GM20431 (cell line): ENCODE measurements around the gene BCDIN3D.
"Not testable (repeated sequence)": the region's sequence is repeated elsewhere in the genome, so short reads cannot be mapped to it uniquely, and the experiment has no call there.

Experiments used
- in situ Hi-C: fragments of 300-500 bp; cut with MseI, MboI; formaldehyde crosslinking; loops from one replicate; pipeline ENCODE4 v1.15.0; 2020; ENCODE audit warnings: low sequenced_read_pairs; ENCODE audit not compliant: unreplicated experiment

BCDIN3D gene

DNA sequence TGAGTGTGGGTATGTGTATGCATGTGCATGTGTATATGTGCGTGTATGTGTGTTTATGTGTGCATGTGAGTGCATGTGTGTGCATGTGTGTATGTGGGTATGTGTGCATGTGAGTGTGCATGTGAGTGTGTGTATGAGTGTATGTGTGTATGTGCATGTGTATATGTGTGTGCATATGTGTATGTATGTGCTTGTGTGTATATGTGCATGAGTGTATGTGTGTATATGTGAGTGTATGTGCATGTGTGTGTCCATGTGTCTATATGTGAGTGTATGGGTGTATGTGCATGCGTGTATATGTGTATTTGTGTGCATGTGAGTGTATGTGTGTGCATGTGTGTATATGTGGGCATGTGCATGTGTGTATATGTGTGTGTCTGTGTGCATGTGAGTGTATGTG is 35.1 kb upstream of the BCDIN3D start:
- in situ Hi-C loops = no loop called here

DNA sequence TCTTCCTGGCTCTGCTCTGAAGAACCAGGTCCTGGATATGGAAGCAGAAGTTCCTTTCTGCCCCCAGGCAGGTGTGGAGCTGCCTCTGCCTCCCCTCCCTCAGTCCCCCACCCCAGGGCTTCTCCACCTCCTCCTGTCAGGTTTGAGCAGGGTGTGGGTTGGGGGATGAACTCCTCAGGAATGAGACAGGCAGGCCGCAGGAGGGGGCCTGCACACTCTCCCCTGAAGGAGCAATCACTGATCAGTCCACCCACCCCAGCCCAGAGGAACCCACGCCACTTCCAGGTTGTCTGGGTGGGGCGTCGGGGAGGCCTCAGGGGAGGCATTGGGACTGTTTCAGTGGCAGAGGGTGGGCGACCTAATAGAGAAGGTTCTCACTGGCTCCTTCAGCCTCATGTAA is 34.2 kb upstream of the BCDIN3D start:
- in situ Hi-C loops = no loop called here

DNA sequence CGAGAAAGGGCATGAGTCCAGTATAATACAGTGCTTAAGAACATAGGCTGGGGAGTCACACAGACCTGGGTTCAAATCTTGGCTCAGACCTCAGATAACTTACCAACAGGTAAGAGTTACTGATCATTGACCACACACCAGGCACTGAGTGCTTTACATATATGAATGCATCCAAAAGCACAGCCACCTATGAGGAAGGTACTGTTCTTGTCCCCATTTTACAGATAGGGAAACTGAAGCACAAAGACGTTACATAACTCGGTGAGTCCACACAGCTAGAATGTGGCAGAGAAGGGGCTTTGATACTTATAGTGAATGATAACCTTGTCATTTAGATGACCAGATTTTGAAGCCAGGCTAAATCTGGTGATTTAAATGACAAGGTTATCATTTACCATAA is 33.2 kb upstream of the BCDIN3D start:
- in situ Hi-C loops = no loop called here

DNA sequence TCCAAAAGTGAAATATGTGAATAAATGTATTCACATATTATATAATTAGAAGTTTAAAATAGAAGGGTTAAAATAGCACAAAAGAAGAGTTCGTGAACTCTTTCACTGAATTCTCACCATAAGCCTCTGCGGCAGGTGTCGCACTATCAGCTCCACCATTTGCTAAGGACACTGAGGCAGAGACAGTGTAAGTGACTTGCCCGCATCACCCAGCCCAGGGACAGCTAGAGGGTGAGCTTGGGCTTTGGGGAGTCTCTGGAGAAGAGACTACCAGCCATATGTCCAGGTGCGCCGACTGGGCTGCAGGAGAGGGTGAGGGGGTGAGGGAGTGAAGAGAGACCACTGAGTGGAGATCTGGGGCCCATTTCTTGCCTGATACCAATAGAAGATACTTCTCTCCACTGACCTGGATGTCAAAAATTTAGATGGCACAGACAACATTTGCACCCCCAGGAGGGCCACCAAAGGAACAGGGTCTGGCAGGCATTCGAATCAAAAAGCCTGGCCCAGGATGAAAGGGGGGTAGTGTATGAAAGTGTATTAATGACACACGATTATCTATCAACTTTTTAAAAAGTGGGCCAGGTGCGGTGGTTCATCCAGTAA is 32.3 kb upstream of the BCDIN3D start:
- in situ Hi-C loops = no loop called here

DNA sequence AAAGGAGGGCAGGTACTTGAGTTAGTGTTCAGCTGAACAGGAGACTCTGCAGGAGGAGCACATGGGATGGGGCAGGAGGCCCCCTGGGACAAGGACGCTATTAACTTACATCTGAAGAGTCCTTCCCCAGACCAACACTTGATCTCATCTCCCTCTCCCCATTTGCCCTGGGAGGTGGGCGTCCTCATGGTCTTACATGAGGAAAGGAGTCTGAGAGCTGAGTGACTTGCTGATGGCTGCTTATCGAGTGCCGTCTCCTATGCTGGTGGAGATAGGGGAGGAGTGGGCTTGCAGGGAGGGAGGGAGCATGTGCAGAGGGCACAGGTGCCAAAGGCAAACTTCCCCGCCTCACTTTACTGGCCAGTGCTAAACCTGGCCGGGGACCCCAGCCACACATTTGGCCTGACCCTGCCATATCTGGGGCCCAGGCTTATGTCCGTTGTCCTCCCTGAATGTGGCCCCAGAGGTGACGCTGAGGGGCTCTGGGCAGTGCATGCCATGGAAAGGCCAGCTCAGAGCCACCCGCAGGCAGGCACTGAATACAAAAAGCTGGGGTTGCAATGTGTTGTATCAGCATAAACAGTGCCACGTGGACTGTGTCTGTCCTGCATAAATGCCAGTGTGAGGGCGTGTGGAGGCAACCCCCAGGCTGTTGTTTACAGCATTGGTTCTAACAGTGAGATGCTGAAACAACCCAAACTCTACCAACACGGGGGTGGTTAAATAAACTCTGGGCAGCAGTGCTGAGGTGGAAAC is 31.4 kb upstream of the BCDIN3D start:
- in situ Hi-C loops = no loop called here

DNA sequence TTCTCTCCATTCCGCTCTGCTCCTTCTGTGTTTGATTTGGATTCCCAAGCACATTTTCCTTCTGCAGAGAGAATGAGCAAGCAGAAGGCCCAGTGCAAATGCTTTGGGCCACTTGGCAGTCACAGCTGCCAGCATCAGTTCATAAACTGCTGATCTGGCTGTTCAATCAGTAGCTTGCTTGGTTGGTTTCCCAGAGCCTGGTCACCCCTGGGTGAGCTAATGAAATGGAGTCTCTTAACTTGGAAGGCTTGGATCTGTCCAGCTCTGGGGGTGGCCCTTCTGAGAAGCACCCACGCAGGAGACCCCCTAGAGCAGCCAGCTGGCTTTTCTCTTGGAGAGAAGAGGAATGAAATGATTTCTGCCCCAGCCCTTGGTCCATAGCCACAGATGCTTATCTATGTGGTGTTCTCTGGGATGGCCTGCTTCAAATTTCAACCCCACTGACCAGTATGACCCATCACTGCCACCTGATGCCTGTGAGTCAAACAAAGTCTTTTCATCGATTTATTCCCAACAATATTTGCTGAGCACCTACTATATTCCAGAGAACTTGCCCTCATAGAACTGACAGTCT is 30.5 kb upstream of the BCDIN3D start:
- in situ Hi-C loops = no loop called here

DNA sequence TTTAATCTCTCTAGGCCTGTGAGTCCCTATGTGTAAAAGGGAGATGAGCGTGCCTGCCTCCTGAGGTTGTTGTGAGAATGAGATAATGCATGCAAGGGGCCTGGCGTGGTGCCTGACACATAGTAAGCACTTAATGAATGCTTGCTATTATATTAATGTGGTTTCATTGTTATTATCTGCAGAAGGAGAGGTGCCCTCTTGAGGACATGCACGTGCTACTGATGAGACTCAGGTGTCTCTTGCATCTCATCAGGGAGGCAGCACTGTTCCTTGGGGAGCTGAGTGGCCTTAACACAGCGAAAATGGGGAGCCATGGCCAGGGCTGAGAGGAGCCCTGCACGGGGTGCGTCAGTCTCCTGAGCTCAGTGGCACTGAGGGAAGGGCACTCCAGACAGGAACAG is 29.9 kb upstream of the BCDIN3D start:
- in situ Hi-C loops = no loop called here

DNA sequence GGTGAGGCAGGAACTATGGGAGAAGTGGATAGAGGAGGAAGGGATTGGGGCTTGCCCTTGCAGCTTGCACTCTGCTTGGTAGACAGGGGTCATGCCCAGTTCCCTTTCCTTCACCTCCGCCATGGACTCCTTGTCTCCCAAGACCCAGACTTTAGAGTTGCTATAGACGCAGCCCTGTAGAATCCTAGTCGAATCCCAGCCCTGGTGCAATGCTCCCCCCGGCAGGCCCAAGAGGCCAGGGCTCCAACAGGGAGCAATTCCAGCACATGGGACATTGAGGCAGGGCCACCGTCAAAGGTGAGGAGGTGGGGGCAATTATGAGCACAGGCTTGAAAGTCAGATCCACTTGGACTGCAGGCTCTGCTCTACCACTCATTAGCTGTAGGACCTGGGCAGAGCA is 29.5 kb upstream of the BCDIN3D start:
- in situ Hi-C loops = no loop called here

DNA sequence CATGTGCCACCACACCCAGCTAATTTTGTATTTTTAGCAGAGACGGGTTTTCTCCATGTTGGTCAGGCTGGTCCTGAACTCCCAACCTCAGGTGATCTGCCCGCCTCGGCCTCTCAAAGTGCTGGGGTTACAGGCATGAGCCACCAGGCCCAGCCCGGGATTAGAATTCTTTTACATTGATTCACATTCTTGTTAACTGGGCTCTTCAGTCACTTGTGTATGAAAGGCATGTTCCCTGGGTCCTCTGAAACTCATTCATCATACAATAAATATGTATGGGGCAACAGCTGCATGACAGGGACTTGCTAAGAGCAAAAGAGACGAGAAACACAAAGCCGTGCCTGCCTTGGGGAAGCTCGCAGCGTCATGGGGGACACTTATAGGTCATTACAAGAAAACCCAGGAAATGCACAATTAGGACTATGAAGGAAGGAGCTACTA is 28.9 kb upstream of the BCDIN3D start:
- in situ Hi-C loops = not testable (repeated sequence)

DNA sequence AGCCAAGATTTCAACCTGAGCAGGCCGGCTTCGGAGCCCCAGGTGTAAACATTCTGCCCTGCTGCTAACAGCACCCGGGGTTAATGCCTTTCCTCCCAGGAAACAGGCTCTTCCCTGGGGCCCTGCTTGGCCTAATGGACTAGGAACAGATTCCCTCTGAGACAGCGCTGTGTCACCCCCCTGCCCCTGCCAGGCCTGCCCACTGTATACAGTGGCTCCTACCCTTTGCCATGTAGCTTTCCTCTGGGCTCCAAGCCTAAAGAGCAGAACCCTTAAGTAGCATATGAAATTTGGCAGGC is 28.3 kb upstream of the BCDIN3D start:
- in situ Hi-C loops = no loop called here

DNA sequence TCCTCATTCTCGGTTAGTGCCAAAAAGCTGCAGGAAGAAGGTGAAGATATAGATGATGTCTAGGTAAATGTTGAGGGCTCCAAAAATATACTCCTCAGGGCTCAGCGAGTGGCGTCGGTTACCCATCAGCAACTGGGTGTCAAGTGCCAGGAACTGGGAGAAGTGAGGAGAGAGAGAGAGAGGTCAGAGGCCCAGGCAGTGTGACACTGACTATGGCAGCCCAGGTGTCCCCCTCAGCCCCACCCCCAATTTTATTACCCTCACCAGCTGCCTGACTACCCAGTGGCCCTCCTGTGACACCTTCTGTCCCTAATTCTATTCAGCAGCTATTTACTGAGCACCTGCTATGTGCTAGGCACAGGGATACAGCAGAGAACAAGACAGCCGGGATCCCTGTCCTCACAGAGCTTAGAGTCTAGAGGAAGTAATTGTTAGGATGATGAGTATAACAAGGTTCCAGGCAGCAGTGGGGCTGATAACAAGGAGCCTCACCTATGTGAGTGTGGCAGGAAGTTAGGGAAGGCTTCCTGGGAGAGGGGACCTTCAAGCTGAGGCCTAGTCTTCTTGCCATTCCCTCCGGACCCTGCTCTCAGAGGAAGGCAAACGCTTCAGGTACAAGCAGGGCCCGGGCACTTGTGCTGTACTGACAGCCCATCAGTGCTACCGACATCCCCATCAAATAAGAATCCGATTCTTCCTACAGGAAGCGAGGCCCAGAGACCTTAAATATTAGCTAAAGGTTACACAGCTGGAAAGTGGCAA is 27.8 kb upstream of the BCDIN3D start:
- in situ Hi-C loops = no loop called here

DNA sequence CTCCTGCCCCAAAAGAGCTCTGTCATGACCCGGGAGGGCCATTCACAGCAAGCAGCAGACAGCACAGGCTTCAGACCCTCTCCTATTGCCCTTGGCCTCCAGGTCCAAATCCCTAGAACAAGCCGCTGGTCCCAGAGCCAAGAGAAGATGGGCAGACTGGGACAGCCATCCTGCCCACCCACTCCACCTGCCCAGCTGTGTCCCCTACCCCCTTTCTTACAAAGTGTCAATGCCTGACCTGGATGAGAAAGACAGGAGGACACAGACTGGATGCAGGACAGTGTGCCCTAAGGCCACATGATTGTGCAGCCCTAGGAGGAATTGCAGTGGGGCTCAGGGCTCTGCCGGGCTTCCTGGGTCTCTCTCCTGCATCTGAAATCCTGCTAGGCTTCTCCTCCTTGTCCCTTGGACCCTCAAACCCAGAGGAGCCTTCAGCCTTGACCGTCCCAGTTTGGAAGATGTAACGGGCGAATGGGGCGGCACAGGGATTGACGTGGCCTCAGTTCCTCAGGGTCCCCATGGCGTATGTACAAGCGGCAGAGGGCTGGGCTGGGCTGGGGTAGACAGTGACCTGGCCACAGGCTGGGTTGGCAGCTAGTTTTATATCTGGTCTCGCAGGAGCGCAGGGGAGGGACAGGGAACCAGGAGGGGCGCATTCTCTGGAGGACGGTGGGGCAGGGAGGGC is 27.1 kb upstream of the BCDIN3D start:
- in situ Hi-C loops = no loop called here

DNA sequence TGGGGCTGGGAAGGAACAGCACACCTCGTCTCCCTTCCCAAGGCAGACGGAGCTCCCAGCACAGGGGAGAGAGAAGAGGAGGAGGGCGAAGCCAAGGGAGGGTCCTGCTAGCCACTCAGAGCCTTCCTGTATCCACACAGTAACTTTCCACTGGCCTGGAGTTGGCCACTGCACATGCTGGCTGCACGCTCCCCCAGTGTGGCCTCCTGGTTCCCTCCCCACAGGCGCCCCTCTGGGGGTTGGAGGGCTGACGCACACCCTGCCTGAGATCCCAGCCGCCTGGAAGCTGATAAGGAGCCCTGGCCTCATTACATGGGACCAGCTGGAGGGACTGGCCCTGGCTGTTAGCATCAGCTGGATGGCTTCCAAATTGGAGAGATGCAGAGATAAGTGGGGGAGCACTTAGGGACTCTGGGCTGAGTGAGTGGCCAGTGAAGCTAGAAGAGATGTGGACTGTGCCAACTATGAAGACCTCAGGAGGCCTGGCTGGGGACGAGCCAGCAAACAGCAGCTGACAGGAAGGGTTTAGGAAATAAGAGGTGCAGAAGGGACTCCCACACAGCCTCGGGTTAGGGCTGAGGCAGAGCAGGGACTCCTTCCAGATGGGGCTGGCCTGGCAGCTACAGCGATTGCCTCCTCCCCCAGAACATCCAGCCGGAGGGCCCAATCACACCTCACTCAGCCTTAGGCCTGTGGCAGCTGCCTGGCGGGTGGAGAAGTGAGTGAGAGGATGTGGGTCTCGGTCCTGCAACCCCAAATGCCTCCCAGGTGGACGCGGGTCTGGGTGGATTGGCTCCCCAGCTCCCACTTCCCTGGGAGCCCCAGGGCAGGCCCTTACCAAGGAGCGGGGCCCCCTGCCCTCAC is 26.3 kb upstream of the BCDIN3D start:
- in situ Hi-C loops = no loop called here

DNA sequence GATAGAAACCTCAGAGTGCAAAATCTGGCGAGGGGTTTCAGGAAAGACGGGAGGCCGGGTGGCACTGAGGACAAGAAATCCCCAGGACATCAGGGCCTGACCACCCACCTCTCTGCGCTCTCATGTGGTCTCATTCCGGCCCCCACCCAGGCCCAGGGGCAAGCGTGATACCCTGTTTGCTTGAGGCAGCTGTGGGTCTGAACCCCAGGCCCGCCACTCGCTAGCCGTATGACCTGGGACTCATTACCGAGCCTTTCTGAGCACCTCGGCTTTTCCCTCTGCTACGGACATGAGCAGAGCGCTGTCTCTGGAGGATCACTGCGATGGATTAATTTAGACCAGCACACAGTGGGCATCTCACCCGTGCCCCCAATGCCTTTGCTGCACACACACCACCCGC is 25.5 kb upstream of the BCDIN3D start:
- in situ Hi-C loops = no loop called here

DNA sequence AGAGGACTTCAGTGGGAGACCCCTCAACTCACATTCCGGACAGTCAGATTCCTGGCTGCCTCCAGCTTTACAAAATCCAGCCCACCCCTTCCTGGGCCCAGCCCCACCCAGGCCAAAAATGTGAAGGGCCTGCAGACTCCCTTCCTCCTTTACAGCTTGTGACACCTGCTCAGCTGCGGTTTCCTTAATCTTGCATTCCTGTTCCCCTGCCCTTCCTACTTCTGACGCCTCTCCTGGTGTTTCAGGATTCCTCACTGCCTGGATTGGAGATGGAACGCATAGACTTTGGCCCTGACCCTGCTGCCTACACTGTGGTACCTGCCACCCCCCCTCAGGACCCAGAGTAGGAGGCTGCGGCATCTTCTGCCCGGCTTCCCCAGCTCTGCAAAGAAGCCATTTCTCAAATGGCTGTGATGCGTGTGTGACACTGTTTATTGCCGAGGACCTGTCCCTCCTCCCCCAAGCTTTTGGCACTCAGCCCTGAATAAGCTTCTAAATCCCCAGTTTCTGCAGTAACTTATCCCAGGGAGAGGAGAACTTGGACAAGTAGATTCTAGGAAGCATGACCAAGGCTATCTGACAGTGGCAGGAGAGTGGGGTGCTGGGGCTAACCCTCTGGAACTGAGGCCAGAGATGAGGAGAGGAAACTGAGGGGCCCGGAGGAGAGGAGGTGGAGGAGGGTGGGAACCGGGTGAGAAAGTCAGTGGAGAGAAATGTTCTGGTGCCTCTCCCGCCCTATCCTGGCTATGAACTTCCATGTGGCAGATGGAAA is 24.9 kb upstream of the BCDIN3D start:
- in situ Hi-C loops = no loop called here

DNA sequence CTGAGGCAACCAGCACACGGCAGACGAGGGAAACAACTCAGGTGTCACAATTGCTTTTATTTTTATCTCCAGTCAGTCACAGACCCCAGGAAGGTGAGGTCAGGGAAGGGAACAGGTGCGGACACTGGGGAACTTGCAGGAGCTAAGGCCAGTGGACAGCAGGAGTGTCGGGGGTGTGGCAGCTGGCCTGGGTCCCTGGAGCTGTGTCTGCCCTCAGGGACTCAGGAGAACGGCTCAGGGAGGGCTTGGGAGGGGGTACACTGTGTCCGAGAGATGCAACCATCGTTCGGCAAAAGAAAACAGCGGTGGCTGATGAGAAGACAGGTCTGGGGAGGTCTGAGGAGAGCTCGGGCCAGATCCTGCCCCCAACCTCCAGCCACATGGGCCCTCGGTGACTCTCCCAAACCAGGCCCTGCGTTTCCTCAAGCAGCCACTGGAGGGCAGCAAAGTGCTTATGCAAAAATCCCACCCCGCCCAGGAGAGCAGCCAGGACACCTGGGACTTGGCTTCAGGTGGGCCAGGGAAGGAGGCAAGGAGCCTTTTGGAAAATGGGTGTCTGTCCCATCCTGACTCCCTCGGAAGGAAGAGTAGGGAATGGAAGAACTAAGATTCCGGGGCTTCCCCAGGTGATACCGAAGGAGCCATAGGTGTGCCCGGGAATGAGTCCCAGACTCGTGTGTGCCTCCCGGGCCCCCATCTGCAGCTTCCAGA is 24.1 kb upstream of the BCDIN3D start:
- in situ Hi-C loops = no loop called here

DNA sequence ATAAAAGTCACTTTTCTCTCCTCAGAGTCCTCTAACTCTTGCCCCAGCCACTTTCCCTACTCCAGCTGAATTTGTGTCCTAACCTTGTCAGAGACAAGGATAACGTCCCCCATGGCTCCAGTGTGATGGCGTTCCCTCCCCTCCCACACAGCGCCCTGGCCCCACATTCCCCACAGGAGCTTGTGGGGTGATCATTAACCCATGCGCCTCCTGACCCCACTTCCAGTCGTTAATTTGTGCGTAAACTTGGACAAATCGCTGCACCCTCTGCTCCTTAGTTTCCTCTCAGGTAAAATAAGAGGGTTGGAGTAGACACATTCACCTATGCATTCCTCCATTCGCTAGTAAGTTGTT is 22.9 kb upstream of the BCDIN3D start:
- in situ Hi-C loops = no loop called here

DNA sequence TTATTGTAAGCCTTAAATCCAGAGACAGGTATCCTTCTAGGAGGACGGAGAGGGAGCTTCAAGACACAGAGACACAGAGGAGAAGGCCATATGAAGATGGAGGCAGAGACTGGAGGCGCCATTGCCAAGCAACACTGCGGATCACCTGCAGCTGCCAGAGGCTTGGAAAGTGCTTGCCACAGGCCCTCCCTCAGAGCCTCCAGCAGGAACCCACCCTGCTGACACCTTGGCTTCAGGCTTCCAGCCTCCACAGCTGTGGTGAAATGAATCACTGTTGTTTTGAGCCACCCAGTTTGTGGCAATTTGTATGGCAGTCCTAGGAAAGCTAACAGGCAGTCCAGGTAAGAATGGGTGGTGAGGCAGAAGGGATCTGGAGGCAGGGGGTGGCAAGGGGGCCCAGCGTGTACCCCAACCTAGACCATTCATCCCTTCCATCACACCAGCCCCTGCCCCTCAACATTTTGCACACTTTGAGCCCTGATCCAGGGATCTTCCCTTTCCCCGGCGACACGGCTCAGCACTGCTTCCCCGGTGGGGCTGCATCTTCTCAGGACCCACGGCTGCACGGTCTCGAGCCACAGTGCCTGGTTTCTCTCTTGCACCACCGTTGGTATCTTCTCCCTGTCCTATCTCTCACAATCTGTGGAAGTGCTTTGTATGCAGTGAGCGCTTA is 22.3 kb upstream of the BCDIN3D start:
- in situ Hi-C loops = no loop called here
